ENCODE results near the gene TLCD5. TPM values are rescaled to one million over a fixed set of nuclear protein-coding genes. Genes with fewer than 3 reads are reported as not detected.

TLCD5 gene
- total RNA-seq, 1 experiment from 2014 or later, result 11.1 TPM

DNA sequence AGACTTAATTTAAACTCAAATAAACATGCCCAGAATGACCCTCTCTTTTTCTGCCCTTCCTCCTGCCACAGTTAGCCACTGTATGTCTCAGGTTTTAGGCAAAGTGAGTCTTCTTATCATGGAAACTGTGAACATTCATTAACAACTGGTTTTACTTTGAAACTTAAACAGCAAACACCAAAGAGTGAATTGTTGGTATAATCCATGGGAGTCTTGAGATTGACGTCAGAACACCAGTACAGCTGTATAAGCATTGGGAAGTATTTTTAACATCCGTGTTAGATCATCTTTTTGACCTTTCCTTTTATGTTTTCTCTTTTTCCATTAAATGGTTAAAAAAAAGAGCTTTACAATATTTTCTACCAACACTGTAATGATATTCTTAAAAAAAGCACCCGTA lies 50.0 kb downstream of the TLCD5 start:
- Histone ChIP-seq H3K9me3 (ENCODE audit: low read depth, low read length, poor library complexity, severe bottlenecking) (peaks cover 17% of the 10 kb centered on the region), H3K4me3 (ENCODE audit: low read depth, low read length, poor library complexity, severe bottlenecking) (no peak overlapping the region), H3K27me3 (replicated peaks; ENCODE audit: insufficient read depth, low read depth, low read length, poor library complexity) (no peaks in the 10 kb centered on the region), H3K36me3 (ENCODE audit: insufficient read depth, low read length, poor library complexity, severe bottlenecking) (peaks cover 8% of the 10 kb centered on the region), H3K4me1 (ENCODE audit: insufficient read depth, low read length, poor library complexity, severe bottlenecking) (peaks cover 12% of the 10 kb centered on the region), H3K27ac (ENCODE audit: low read depth, low read length, poor library complexity, severe bottlenecking) (no peak overlapping the region)
- POLR2A ChIA-PET (ENCODE audit: low non-redundant PET), result no interaction called here
- no peak for TF ChIP-seq EZH2 (IDR thresholded peaks at IDR 0.05; ENCODE audit: borderline replicate concordance, low read depth, low read length, poor library complexity, severe bottlenecking)
- DNase-seq (ENCODE audit: low spot score), result no peak
- BruUV-seq (replicated peaks), result no TSS peak
- CTCF ChIA-PET, result no interaction called here
- intact Hi-C loops (cut with micrococcal nuclease; ENCODE audit: unreplicated experiment), result no loop called here

DNA sequence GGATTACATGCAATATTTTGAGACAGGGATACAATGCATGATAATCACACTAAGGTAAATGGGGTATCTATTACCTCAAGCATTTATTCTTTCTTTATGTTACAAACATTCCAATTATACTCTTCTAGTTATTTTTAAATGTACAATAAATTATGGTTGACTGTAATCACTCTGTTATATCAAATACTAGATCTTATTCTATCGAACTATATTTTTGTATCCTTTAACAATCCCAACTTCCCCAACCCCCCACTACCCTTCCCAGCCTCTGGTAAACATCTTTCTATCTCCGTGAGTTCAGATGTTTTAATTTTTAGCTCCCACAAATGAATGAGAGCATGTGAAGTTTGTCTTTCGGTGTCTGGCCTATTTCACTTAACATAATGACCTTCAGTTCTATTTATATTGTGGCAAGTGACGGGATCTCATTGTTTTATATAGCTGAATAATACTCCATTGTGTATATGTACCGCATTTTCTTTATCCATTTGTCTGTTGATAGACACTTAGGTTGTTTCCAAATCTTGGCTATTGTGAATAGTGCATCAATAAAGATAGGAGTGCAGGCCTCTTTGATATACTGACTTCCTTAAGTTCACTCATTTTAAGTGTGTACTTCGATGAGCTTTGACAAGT lies 51.6 kb downstream of the TLCD5 start:
- intact Hi-C loops (cut with micrococcal nuclease; ENCODE audit: unreplicated experiment), result no loop called here
- BruUV-seq (replicated peaks), result no TSS peak
- peaks cover 8% of the 10 kb centered on the region for H3K36me3 ChIP-seq (ENCODE audit: insufficient read depth, low read length, poor library complexity, severe bottlenecking)
- no peak for TF ChIP-seq EZH2 (IDR thresholded peaks at IDR 0.05; ENCODE audit: borderline replicate concordance, low read depth, low read length, poor library complexity, severe bottlenecking)
- peaks cover 17% of the 10 kb centered on the region for H3K9me3 ChIP-seq (ENCODE audit: low read depth, low read length, poor library complexity, severe bottlenecking)
- DNase-seq (ENCODE audit: low spot score), result no peak
- no peaks in the 10 kb centered on the region for H3K27me3 ChIP-seq (replicated peaks; ENCODE audit: insufficient read depth, low read depth, low read length, poor library complexity)
- peaks cover 2% of the 10 kb centered on the region for H3K4me1 ChIP-seq (ENCODE audit: insufficient read depth, low read length, poor library complexity, severe bottlenecking)
- H3K4me3 ChIP-seq (ENCODE audit: low read depth, low read length, poor library complexity, severe bottlenecking), result no peak overlapping the region
- POLR2A ChIA-PET (ENCODE audit: low non-redundant PET), result no interaction called here
- H3K27ac ChIP-seq (ENCODE audit: low read depth, low read length, poor library complexity, severe bottlenecking), result no peak overlapping the region
- CTCF ChIA-PET, result no interaction called here

DNA sequence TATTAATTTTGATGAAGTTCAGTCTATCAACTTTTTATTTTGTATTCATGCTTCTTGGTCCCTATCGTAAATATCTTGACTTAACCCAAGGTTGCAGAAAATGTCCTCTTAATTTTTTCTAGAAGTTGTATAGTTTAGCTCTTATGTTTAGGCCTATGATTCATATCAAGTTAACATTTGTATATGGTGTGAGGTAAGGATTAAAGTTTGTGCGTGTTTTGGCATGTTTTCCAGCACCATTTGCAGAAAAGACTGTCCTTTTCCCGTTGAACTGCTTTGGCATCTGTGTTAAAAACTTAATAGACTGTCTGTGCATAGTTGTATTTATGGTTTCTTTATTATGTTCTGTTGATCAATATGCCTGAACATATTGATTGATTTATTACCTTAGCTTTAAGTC lies 53.4 kb downstream of the TLCD5 start:
- CTCF ChIA-PET, result no interaction called here
- Histone ChIP-seq H3K4me1 (ENCODE audit: insufficient read depth, low read length, poor library complexity, severe bottlenecking) (no peaks in the 10 kb centered on the region), H3K36me3 (ENCODE audit: insufficient read depth, low read length, poor library complexity, severe bottlenecking) (peaks cover 8% of the 10 kb centered on the region), H3K27me3 (replicated peaks; ENCODE audit: insufficient read depth, low read depth, low read length, poor library complexity) (no peaks in the 10 kb centered on the region), H3K27ac (ENCODE audit: low read depth, low read length, poor library complexity, severe bottlenecking) (no peak overlapping the region), H3K9me3 (ENCODE audit: low read depth, low read length, poor library complexity, severe bottlenecking) (peaks cover 17% of the 10 kb centered on the region), H3K4me3 (ENCODE audit: low read depth, low read length, poor library complexity, severe bottlenecking) (no peak overlapping the region)
- no peak for TF ChIP-seq EZH2 (IDR thresholded peaks at IDR 0.05; ENCODE audit: borderline replicate concordance, low read depth, low read length, poor library complexity, severe bottlenecking)
- TF ChIP-seq, protein P1, sequence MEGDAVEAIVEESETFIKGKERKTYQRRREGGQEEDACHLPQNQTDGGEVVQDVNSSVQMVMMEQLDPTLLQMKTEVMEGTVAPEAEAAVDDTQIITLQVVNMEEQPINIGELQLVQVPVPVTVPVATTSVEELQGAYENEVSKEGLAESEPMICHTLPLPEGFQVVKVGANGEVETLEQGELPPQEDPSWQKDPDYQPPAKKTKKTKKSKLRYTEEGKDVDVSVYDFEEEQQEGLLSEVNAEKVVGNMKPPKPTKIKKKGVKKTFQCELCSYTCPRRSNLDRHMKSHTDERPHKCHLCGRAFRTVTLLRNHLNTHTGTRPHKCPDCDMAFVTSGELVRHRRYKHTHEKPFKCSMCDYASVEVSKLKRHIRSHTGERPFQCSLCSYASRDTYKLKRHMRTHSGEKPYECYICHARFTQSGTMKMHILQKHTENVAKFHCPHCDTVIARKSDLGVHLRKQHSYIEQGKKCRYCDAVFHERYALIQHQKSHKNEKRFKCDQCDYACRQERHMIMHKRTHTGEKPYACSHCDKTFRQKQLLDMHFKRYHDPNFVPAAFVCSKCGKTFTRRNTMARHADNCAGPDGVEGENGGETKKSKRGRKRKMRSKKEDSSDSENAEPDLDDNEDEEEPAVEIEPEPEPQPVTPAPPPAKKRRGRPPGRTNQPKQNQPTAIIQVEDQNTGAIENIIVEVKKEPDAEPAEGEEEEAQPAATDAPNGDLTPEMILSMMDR (conservative IDR thresholded peaks at IDR 0.05; ENCODE audit: low read depth, low read length), result no peak
- intact Hi-C loops (cut with micrococcal nuclease; ENCODE audit: unreplicated experiment), result no loop called here
- DNase-seq (ENCODE audit: low spot score), result no peak
- POLR2A ChIA-PET (ENCODE audit: low non-redundant PET), result no interaction called here
- BruUV-seq (replicated peaks), result no TSS peak

DNA sequence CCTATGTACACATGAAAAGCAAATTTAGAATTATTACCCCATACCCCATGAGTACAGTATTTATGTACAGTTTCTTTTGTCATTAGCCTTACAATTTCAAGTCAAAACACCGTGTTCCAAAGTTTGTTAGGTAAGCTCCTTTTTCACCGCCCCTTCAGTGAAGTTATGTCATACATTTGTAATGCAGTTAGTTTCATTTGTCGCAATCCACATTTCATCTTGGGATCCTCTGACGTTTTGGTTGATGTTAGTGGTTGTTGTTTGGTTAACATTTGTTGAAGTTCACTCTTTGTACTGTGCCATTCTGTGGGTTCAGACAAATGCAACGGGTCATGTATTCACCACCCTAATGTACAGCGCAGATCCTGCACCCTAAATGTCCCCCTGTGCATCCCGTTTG lies 56.3 kb downstream of the TLCD5 start:
- Histone ChIP-seq H3K4me3 (ENCODE audit: low read depth, low read length, poor library complexity, severe bottlenecking) (no peak overlapping the region), H3K9me3 (ENCODE audit: low read depth, low read length, poor library complexity, severe bottlenecking) (peaks cover 17% of the 10 kb centered on the region), H3K36me3 (ENCODE audit: insufficient read depth, low read length, poor library complexity, severe bottlenecking) (peaks cover 8% of the 10 kb centered on the region), H3K4me1 (ENCODE audit: insufficient read depth, low read length, poor library complexity, severe bottlenecking) (peaks cover 25% of the 10 kb centered on the region), H3K27ac (ENCODE audit: low read depth, low read length, poor library complexity, severe bottlenecking) (no peak overlapping the region), H3K27me3 (replicated peaks; ENCODE audit: insufficient read depth, low read depth, low read length, poor library complexity) (no peaks in the 10 kb centered on the region)
- intact Hi-C loops (cut with micrococcal nuclease; ENCODE audit: unreplicated experiment), result no loop called here
- CTCF ChIA-PET, result no interaction called here
- no peak for DNase-seq (ENCODE audit: low spot score)
- TF ChIP-seq, protein P1 (conservative IDR thresholded peaks at IDR 0.05; ENCODE audit: low read depth, low read length), result no peak
- TF ChIP-seq EZH2 (IDR thresholded peaks at IDR 0.05; ENCODE audit: borderline replicate concordance, low read depth, low read length, poor library complexity, severe bottlenecking), result no peak
- no TSS peak for BruUV-seq (replicated peaks)
- POLR2A ChIA-PET (ENCODE audit: low non-redundant PET), result no interaction called here

Other genes starting within 250 kb of the TLCD5 start
- gene TRIM29, start 187.2 kb upstream of the TLCD5 start, total RNA-seq (2021), result not detected in 2 replicates
- 25.0 and 27.2 TPM in 2 replicates for gene OAF, start 114.3 kb upstream of the TLCD5 start, total RNA-seq (2021)
- gene POU2F3, start 85.2 kb upstream of the TLCD5 start, total RNA-seq (2021), result not detected in 2 replicates
- 122 and 132 TPM in 2 replicates for gene ARHGEF12, start 11.1 kb downstream of the TLCD5 start, total RNA-seq (2021)
- not detected in 2 replicates for gene GRIK4, start 186.4 kb downstream of the TLCD5 start, total RNA-seq (2021)